BJ (cell line): ENCODE measurements around the gene IGSF23. TPM values are rescaled to one million over a fixed set of nuclear protein-coding genes. Genes with fewer than 3 reads are reported as not detected.

ENCODE experiments used
- CTCF ChIA-PET: fragments of 350-600 bp; formaldehyde crosslinking; extraction: SDS; loops from one replicate; lab custom pipeline; 2021; ENCODE audit warnings: antibody characterized with exemption, inconsistent platforms; lab: Yijun Ruan, JAX
- POLR2A ChIA-PET: fragments of 300-600 bp; sonication (Branson Sonifier 250); formaldehyde crosslinking; extraction: SDS; loops from one replicate; lab custom pipeline; 2021; ENCODE audit warnings: antibody characterized with exemption; lab: Charles Lee
- DNase-seq: peaks from one replicate; pipeline ENCODE4 v3.0.0-alpha.2; 2011; ENCODE audit warnings: low read depth
- H3K27me3 ChIP-seq: 2 replicates; pipeline ENCODE4 v1.6.0; 2011; ENCODE audit warnings: low read length; ENCODE audit not compliant: control insufficient read depth, insufficient read depth
- H3K36me3 ChIP-seq: 2 replicates; pipeline ENCODE4 v1.5.1; 2011; ENCODE audit warnings: low read length; ENCODE audit not compliant: control insufficient read depth, insufficient read depth
- H3K4me3 ChIP-seq: 2 replicates; pipeline ENCODE4 v1.5.1; 2011; ENCODE audit warnings: low read depth, mild to moderate bottlenecking, control low read depth, low read length
- polyA plus RNA-seq: library from polyadenylated mRNA; depleted of rRNA; stranded (reverse); fragments of >200 nt; gene quantifications from 2 replicates; pipeline ENCODE4 v1.2.3, GENCODE V29; 2011
- TF ChIP-seq, protein P1 (sequence below): IDR thresholded peaks from 2 replicates; pipeline ENCODE4 v1.5.1; 2011; ENCODE audit warnings: low read depth, mild to moderate bottlenecking, control low read depth, inconsistent platforms, low read length, moderate library complexity; ENCODE audit not compliant: insufficient read depth

Gene IGSF23
- polyA plus RNA-seq, 1 experiment = 0.21 TPM

DNA sequence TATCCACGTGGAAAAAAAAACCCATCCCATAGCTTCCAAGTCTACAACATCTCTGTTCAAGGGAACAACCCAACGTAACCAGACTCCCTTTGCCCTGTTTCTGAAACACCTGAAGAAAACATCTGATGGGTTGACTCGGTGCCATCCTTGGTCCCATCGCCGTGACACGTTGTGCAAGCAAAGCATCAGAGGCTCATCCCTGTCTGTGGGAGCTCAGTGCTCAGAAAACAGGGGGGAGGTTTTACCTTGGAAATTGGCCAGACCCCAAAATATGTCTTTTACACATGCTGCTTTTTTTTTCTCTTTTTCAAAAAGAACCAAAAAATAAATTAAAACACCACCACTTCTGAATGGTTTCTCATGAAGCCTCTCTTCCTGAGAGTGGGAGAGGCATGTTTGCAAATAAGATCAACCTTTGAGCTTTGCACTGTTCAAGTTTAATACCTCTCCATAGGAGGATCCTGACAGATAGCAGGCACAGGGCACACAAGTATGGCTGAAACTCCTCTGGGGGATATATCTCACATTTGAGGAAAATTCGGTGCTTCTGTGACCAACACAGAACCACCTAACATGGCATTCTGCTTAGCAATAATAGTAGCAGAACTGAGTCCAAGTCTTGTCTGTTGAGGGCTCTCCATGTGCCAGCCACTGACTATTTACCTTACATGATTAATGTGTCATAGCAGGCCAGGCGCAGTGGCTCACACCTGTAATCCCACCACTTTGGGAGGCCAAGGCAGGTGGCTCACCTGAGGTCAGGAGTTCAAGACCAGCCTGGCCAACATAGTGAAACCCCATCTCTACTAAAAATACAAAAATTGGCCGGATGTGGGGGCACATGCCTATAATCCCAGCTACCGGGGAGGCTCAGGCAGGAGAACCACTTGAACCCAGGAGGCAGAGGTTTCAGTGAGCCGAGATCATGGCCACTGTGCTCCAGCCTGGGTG is 23.4 kb downstream of the IGSF23 start:
- Histone ChIP-seq H3K4me3 (no peak overlapping the region), H3K27me3 (no peaks in the 10 kb centered on the region), H3K36me3 (no peaks in the 10 kb centered on the region)
- TF ChIP-seq, protein P1, sequence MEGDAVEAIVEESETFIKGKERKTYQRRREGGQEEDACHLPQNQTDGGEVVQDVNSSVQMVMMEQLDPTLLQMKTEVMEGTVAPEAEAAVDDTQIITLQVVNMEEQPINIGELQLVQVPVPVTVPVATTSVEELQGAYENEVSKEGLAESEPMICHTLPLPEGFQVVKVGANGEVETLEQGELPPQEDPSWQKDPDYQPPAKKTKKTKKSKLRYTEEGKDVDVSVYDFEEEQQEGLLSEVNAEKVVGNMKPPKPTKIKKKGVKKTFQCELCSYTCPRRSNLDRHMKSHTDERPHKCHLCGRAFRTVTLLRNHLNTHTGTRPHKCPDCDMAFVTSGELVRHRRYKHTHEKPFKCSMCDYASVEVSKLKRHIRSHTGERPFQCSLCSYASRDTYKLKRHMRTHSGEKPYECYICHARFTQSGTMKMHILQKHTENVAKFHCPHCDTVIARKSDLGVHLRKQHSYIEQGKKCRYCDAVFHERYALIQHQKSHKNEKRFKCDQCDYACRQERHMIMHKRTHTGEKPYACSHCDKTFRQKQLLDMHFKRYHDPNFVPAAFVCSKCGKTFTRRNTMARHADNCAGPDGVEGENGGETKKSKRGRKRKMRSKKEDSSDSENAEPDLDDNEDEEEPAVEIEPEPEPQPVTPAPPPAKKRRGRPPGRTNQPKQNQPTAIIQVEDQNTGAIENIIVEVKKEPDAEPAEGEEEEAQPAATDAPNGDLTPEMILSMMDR = no peak
- CTCF ChIA-PET = interaction anchor here (1.1 to 1.9 kb wide), 5 partner anchors 12 to 250 kb away, joined by 3 to 9 read pairs (median 5); no protein-coding TSS in a partner anchor
- DNase-seq = no peak
- POLR2A ChIA-PET = interaction anchor here (0.7 kb wide), 1 partner anchor 11 kb away, joined by 3 read pairs; no protein-coding TSS in a partner anchor

DNA sequence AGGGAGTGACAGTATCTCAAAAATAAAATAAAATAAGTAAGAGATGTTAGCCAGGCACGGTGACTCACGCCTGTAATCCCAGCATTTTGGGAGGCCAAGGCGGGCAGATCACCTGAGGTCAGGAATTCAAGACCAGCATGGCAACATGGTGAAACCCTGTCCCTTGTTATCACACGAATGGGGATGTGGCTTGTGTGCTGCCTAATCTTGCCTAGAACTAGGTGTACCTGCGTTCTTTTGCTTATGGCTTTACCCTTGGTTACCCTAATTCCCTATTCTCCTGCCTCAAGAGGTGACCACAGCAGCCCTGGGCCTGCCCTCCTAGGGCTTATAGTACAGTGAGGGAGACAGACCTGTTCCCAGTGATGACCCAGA is 24.0 kb downstream of the IGSF23 start:
- DNase-seq = no peak
- POLR2A ChIA-PET = no interaction called here
- TF ChIP-seq, protein P1 = no peak
- CTCF ChIA-PET = no interaction called here
- H3K36me3 ChIP-seq = no peaks in the 10 kb centered on the region
- H3K4me3 ChIP-seq = no peak overlapping the region
- no peaks in the 10 kb centered on the region for H3K27me3 ChIP-seq

DNA sequence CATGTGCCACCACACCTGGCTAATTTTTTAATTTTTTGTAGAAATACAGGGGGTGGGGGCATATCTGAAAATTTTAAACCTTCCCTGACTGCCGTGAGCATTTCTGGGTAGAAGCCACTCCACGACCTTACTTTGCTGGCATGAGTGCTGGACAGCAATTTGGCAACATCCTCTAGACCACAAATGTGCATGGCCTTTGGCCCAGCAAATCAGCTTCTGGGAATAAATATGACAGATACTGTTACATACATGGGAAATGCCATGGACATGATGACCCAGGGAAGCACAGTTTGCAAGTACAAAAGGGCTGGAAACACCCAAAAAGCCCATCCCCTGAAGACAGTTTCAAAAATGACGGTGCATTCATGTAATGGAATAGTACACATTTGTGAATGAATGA is 27.2 kb downstream of the IGSF23 start:
- ChIA-PET CTCF (interaction anchor here (0.6 to 1.3 kb wide), 4 partner anchors 14 to 52 kb away, joined by 3 read pairs; no protein-coding TSS in a partner anchor), POLR2A (no interaction called here)

DNA sequence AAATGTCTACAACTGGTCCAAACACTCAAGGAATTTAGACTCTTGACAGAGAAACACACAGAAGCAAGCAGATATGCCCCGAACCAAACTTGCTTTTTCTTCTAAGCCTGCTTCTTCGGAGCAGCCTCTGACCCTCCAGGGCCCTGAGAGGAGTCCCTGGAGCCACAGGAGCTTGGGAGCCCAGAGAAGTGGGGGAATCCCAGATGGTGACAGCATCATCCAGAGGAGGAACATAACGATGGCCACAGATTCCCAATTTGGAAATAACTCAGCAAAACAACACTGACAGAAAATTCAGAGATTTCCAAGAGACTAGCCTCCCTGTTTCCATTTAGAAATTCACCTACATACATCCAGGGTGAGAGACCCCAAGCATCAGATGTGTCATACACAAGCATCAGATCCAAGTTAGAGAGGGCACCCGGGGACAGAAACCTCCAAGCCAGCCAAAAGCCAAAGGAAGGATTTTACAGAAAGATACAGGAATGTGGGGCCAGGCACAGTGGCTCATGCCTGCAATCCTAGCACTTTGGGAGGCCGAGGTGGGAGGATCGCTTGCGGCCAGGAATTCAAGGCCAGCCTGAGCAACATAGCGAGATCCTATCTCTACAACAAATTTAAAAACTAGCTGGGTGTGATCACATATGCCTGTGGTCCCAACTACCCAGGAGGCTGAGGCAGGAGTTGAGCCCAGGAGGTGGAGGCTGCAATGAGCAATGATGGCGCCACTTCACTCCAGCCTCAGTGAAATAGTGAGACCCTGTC is 28.3 kb downstream of the IGSF23 start:
- ChIA-PET POLR2A (no interaction called here), CTCF (interaction anchor here (4.5 kb wide), 1 partner anchor 15 kb away, joined by 22 read pairs; no protein-coding TSS in a partner anchor)
- no peak overlapping the region for H3K4me3 ChIP-seq
- TF ChIP-seq, protein P1 = no peak
- no peak for DNase-seq
- no peaks in the 10 kb centered on the region for H3K27me3 ChIP-seq
- H3K36me3 ChIP-seq = no peaks in the 10 kb centered on the region

More for the DNA sequence above, 27.2 kb downstream of the IGSF23 start:
- no peak for DNase-seq
- Histone ChIP-seq H3K27me3 (no peaks in the 10 kb centered on the region), H3K36me3 (no peaks in the 10 kb centered on the region), H3K4me3 (no peak overlapping the region)
- TF ChIP-seq, protein P1 = no peak

DNA sequence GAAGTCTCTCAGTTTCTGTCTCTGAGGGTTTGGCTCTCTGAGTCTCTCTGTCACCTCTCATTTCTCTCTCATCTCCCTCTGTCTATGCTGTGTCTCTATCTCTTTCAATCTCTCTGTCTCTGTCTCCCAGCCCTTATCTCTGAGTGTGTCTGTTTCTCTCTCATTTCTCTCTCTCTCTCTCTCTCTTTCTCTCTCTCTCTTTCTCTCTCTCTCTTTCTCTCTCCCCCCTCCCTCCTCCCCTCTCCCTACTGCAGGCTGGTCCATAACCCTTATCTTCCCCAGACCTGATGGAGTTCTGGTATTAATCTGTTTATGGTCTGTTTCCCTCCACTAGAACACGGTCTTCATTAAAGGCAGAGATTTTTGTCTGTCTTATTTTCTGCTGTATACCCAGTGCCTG is 29.0 kb downstream of the IGSF23 start:
- Histone ChIP-seq H3K27me3 (no peaks in the 10 kb centered on the region), H3K36me3 (peaks cover 4% of the 10 kb centered on the region), H3K4me3 (no peak overlapping the region)
- DNase-seq = no peak
- TF ChIP-seq, protein P1 = no peak
- POLR2A ChIA-PET = no interaction called here
- CTCF ChIA-PET = interaction anchor here (1.2 to 4.5 kb wide), 2 partner anchors 15 to 59 kb away, joined by 3 to 22 read pairs; no protein-coding TSS in a partner anchor
